HG03060 (cell line): ENCODE measurements around the gene YARS1.

ENCODE experiments used
- ATAC-seq: cut with Tn5 transposase; IDR thresholded peaks from one replicate; pipeline ENCODE4 v1.9.1; 2021; ENCODE audit warnings: low read depth, moderate number of reproducible peaks; ENCODE audit not compliant: unreplicated experiment

Gene YARS1

GRCh38 chr1:32782086-32782485, 35.1 kb downstream of the YARS1 start:
- no peak for ATAC-seq

- no peak for ATAC-seq
Observed at GRCh38 chr1:32780628-32781234, 36.4 kb downstream of the YARS1 start.

- ATAC-seq: no peak
Observed at GRCh38 chr1:32780005-32780404, 37.2 kb downstream of the YARS1 start.

GRCh38 chr1:32779242-32779641, 37.9 kb downstream of the YARS1 start:
- no peak for ATAC-seq

- ATAC-seq: no peak
Observed at GRCh38 chr1:32775640-32776337, 41.4 kb downstream of the YARS1 start.

- ATAC-seq: no peak
Observed at GRCh38 chr1:32774950-32775634, 42.1 kb downstream of the YARS1 start.

- ATAC-seq: no peak
Observed at GRCh38 chr1:32774464-32774808, 42.7 kb downstream of the YARS1 start.

- ATAC-seq: no peak
Observed at GRCh38 chr1:32773764-32774463, 43.2 kb downstream of the YARS1 start.

- no peak for ATAC-seq
Observed at GRCh38 chr1:32773018-32773763, 44.0 kb downstream of the YARS1 start.

- no peak for ATAC-seq
Observed at GRCh38 chr1:32772281-32773017, 44.7 kb downstream of the YARS1 start.

- no peak for ATAC-seq
Observed at GRCh38 chr1:32771561-32772280, 45.4 kb downstream of the YARS1 start.

- ATAC-seq: no peak
Observed at GRCh38 chr1:32770741-32771548, 46.2 kb downstream of the YARS1 start.

GRCh38 chr1:32770221-32770731, 46.9 kb downstream of the YARS1 start:
- no peak for ATAC-seq

- ATAC-seq: no peak
Observed at GRCh38 chr1:32769524-32770220, 47.5 kb downstream of the YARS1 start.

- no peak for ATAC-seq
Observed at GRCh38 chr1:32768110-32768850, 48.9 kb downstream of the YARS1 start.

- ATAC-seq: no peak
Observed at GRCh38 chr1:32767641-32768040, 49.5 kb downstream of the YARS1 start.

- ATAC-seq: no peak
Observed at GRCh38 chr1:32767156-32767555, 50.0 kb downstream of the YARS1 start.
